H1 (cell line): ENCODE data around the gene ATXN2. TPM values are rescaled to one million over a fixed set of nuclear protein-coding genes. Genes with fewer than 3 reads are reported as not detected.
"Not testable (repeated sequence)": the region's sequence is repeated elsewhere in the genome, so short reads cannot be mapped to it uniquely, and the experiment has no call there.

ENCODE experiments used
- CTCF ChIA-PET: fragments of 300-600 bp; sonication (Branson Sonifier 250); formaldehyde crosslinking; loops from one replicate; lab custom pipeline; 2021; ENCODE audit not compliant: partially characterized antibody; lab: Charles Lee
- POLR2A ChIA-PET: fragments of 300-600 bp; sonication (Branson Sonifier 250); formaldehyde crosslinking; loops from one replicate; lab custom pipeline; 2021; ENCODE audit warnings: inconsistent platforms; ENCODE audit not compliant: partially characterized antibody; lab: Charles Lee
- DNase-seq, 2 experiments: peaks; one replicate each; pipeline versions ENCODE4 v3.0.0 to v3.0.0-alpha.2; 2010 to 2022; ENCODE audit warnings: low spot score in 2 of 2, low read depth in 1 of 2, mixed read lengths in 1 of 2
- FAIRE-seq: peaks from 2 replicates; lab custom pipeline; 2011; peaks lifted over from hg19 to GRCh38; lab: Jason Lieb, UNC
- H2AFZ ChIP-seq: 2 replicates; pipeline ENCODE4 v1.8.1; 2012; ENCODE audit warnings: low read length, inconsistent platforms
- H2AK5ac ChIP-seq: 2 replicates; pipeline ENCODE4 v1.6.1; 2013; ENCODE audit warnings: low read depth, low read length
- H2BK120ac ChIP-seq: replicated peaks from 2 replicates; pipeline ENCODE3; 2013; ENCODE audit warnings: low read depth, low read length, inconsistent platforms
- H2BK12ac ChIP-seq: 2 replicates; pipeline ENCODE4 v1.6.1; 2013; ENCODE audit warnings: low read depth, low read length
- H2BK15ac ChIP-seq: 2 replicates; pipeline ENCODE4 v1.6.1; 2013; ENCODE audit warnings: low read length
- H2BK20ac ChIP-seq: 2 replicates; pipeline ENCODE4 v1.6.1; 2013; ENCODE audit warnings: low read length
- H2BK5ac ChIP-seq: 2 replicates; pipeline ENCODE4 v1.6.1; 2013; ENCODE audit warnings: low read depth, low read length
- H3K14ac ChIP-seq: 2 replicates; pipeline ENCODE4 v1.6.1; 2013; ENCODE audit warnings: inconsistent platforms; ENCODE audit not compliant: insufficient read length
- H3K18ac ChIP-seq: 2 replicates; pipeline ENCODE4 v1.6.1; 2013; ENCODE audit warnings: low read length; ENCODE audit errors: extremely low read depth
- H3K23ac ChIP-seq: 2 replicates; pipeline ENCODE4 v1.6.1; 2013; ENCODE audit warnings: inconsistent platforms; ENCODE audit not compliant: insufficient read length
- H3K23me2 ChIP-seq: 2 replicates; pipeline ENCODE4 v1.6.1; 2013; ENCODE audit warnings: low read depth, low read length
- H3K27ac ChIP-seq: 2 replicates; pipeline ENCODE4 v1.6.1; 2011; ENCODE audit warnings: low read depth, low read length, inconsistent platforms
- H3K27me3 ChIP-seq, 4 experiments: replicated peaks in 1 of 4; 1 replicate in 1 of 4; 2 replicates in 3 of 4; pipeline versions ENCODE4 v1.6.1 to v1.8.1; 2011 to 2013; ENCODE audit warnings: low read length in 3 of 4, mild to moderate bottlenecking in 3 of 4, inconsistent platforms in 2 of 4, mixed read lengths in 2 of 4, moderate library complexity in 1 of 4; ENCODE audit not compliant: control insufficient read depth in 3 of 4, insufficient read depth in 3 of 4; ENCODE audit errors: extremely low read depth in 1 of 4
- H3K36me3 ChIP-seq, 4 experiments: 2 replicates each; pipeline versions ENCODE4 v1.6.1 to v1.8.1; 2011 to 2013; ENCODE audit warnings: mild to moderate bottlenecking in 4 of 4, low read length in 3 of 4, moderate library complexity in 2 of 4, control low read depth in 1 of 4, inconsistent platforms in 1 of 4; ENCODE audit not compliant: insufficient read depth in 4 of 4, control insufficient read depth in 2 of 4
- H3K4ac ChIP-seq: replicated peaks from 2 replicates; pipeline ENCODE3; 2013; ENCODE audit warnings: low read length, low read depth, mixed read lengths, inconsistent platforms; ENCODE audit not compliant: insufficient read length
- H3K4me1 ChIP-seq, 4 experiments: replicated peaks in 1 of 4; 1 replicate in 1 of 4; 2 replicates in 3 of 4; pipeline versions ENCODE4 v1.6.1 to v1.8.1; 2011 to 2013; ENCODE audit warnings: low read length in 3 of 4, inconsistent platforms in 2 of 4, mixed read lengths in 1 of 4; ENCODE audit not compliant: insufficient read depth in 4 of 4, control insufficient read depth in 3 of 4
- H3K4me2 ChIP-seq, 2 experiments: 2 replicates each; pipeline versions ENCODE4 v1.6.1 to v1.8.1; 2011 to 2013; ENCODE audit warnings: low read depth in 2 of 2, low read length in 2 of 2, control low read depth in 1 of 2, inconsistent platforms in 1 of 2, mild to moderate bottlenecking in 1 of 2; ENCODE audit not compliant: insufficient read depth in 1 of 2
- H3K4me3 ChIP-seq, 4 experiments: fragments of 200-600, 300-600 bp in 1 of 4; sonication (generic), shearing (Covaris generic), sonication (Bioruptor Twin) in 1 of 4; 2 replicates each; pipeline versions ENCODE4 v1.5.1 to v1.8.1; 2011 to 2016; ENCODE audit warnings: low read length in 4 of 4, low read depth in 3 of 4, control low read depth in 2 of 4, inconsistent platforms in 2 of 4, mild to moderate bottlenecking in 2 of 4, mixed read lengths in 1 of 4, moderate library complexity in 1 of 4; ENCODE audit not compliant: insufficient read depth in 2 of 4; ENCODE audit errors: extremely low read depth in 1 of 4
- H3K56ac ChIP-seq: replicated peaks from 2 replicates; pipeline ENCODE3; 2013; ENCODE audit warnings: low read depth, mild to moderate bottlenecking, mixed read lengths, low read length, inconsistent platforms; ENCODE audit not compliant: insufficient read length
- H3K79me1 ChIP-seq: 2 replicates; pipeline ENCODE4 v1.6.1; 2013; ENCODE audit warnings: low read depth, low read length, control low read depth
- H3K79me2 ChIP-seq, 2 experiments: 2 replicates each; pipeline versions ENCODE4 v1.6.1 to v1.8.1; 2012 to 2013; ENCODE audit warnings: low read length in 2 of 2, mild to moderate bottlenecking in 2 of 2, inconsistent platforms in 1 of 2; ENCODE audit not compliant: insufficient read depth in 2 of 2, control insufficient read depth in 1 of 2
- H3K9ac ChIP-seq, 4 experiments: replicated peaks in 1 of 4; 1 replicate in 1 of 4; 2 replicates in 3 of 4; pipeline versions ENCODE4 v1.6.1 to v1.8.1; 2011 to 2013; ENCODE audit warnings: low read depth in 3 of 4, low read length in 3 of 4, control low read depth in 2 of 4, mild to moderate bottlenecking in 2 of 4, moderate library complexity in 2 of 4, inconsistent platforms in 1 of 4; ENCODE audit errors: extremely low read depth in 1 of 4
- H3K9me3 ChIP-seq, 2 experiments: 2 replicates each; pipeline versions ENCODE4 v1.6.1 to v1.8.1; 2012 to 2013; ENCODE audit warnings: mild to moderate bottlenecking in 2 of 2, moderate library complexity in 2 of 2, control low read depth in 1 of 2, inconsistent platforms in 1 of 2, low read depth in 1 of 2, low read length in 1 of 2, mixed read lengths in 1 of 2; ENCODE audit not compliant: insufficient read depth in 2 of 2
- H4K20me1 ChIP-seq, 2 experiments: replicated peaks in 1 of 2; 2 replicates each; pipeline versions ENCODE3 to v1.8.1; 2011 to 2013; ENCODE audit warnings: inconsistent platforms in 2 of 2, low read length in 2 of 2, mild to moderate bottlenecking in 1 of 2; ENCODE audit not compliant: insufficient read depth in 2 of 2, control insufficient read depth in 1 of 2
- H4K5ac ChIP-seq: 2 replicates; pipeline ENCODE4 v1.6.1; 2013; ENCODE audit warnings: low read length, low read depth, mixed read lengths, inconsistent platforms; ENCODE audit not compliant: insufficient read length
- H4K8ac ChIP-seq: 2 replicates; pipeline ENCODE4 v1.8.0; 2013; ENCODE audit warnings: mild to moderate bottlenecking, moderate library complexity, low read length, inconsistent platforms; ENCODE audit not compliant: insufficient read depth; ENCODE audit errors: extremely low read depth
- H4K91ac ChIP-seq: replicated peaks from 2 replicates; pipeline ENCODE3; 2013; ENCODE audit warnings: low read length, mixed read lengths, inconsistent platforms; ENCODE audit not compliant: insufficient read length
- WGBS, 2 experiments: shearing (Covaris generic) in 1 of 2; methylation state at CpG; one replicate each; pipeline versions ENCODE4 v1.1.6 to v1.1.7; 2013 to 2015; ENCODE audit warnings: low lambda C conversion rate in 2 of 2, mixed read lengths in 2 of 2, inconsistent platforms in 1 of 2, low coverage in 1 of 2, missing lambda C conversion rate in 1 of 2; ENCODE audit not compliant: insufficient replicate concordance in 2 of 2, insufficient coverage in 1 of 2, insufficient read length in 1 of 2; ENCODE audit errors: extremely low coverage in 1 of 2, missing lambda C conversion rate in 1 of 2; 5-methylcytosine and 5-hydroxymethylcytosine counted together
- polyA plus RNA-seq, 7 experiments: library from polyadenylated mRNA; depleted of rRNA in 3 of 7; stranded (reverse) in 5 of 7; unstranded in 2 of 7; fragments of >200 nt in 5 of 7; fragments of 200-250 nt in 2 of 7; gene quantifications; 1 replicate in 5 of 7; 2 replicates in 1 of 7; 4 replicates in 1 of 7; pipeline versions ENCODE4 v1.2.1 to v1.2.3, GENCODE V29; 2011 to 2013; ENCODE audit warnings: missing spikeins in 2 of 7, mixed read lengths in 2 of 7
- total RNA-seq: library from RNA; stranded (reverse); fragmentation: NEBNext Ultra II Directional; extraction: Animal tissue kit (Norgen Biotek cat#: 25700); gene quantifications from 2 replicates; pipeline ENCODE4 v1.2.1, GENCODE V29; 2021

The ATXN2 gene
- total and polyA plus RNA-seq, 2 of the 8 experiments (the other 6 are each of a cell fraction or from before 2014, with no cell fraction given) = 46.6 to 80.7 TPM

DNA sequence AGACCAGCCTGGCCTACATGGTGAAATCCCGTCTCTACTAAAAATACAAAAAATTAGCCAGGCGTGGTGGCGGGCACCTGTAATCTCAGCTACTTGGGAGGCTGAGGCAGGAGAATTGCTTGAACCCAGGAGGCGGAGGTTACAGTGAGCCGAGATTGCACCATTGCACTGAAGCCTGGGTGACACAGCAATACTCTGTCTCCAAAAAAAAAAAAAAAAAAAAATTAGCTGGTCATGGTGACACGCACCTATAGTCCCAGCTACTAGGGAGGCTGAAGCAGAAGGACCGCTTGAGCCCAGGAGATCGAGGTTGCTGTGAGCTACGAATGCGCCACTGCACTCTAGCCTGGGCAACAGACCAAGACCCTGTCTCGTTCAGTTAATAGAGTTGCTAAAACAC, 3.7 kb upstream of the ATXN2 start:
- H3K79me2 ChIP-seq, H3K79me1 ChIP-seq, H2BK15ac ChIP-seq, FAIRE-seq, H2BK5ac ChIP-seq, H3K23ac ChIP-seq, H3K14ac ChIP-seq, H2BK12ac ChIP-seq, H2AK5ac ChIP-seq, H3K4me1 ChIP-seq, H3K18ac ChIP-seq, H3K23me2 ChIP-seq, H3K4me3 ChIP-seq, H3K4ac ChIP-seq, H3K4me2 ChIP-seq, DNase-seq, H3K9ac ChIP-seq, H4K5ac ChIP-seq, H2AFZ ChIP-seq, H2BK20ac ChIP-seq, H3K36me3 ChIP-seq, H3K27me3 ChIP-seq, H4K20me1 ChIP-seq, H4K91ac ChIP-seq, H2BK120ac ChIP-seq, H4K8ac ChIP-seq, H3K27ac ChIP-seq, H3K9me3 ChIP-seq, H3K56ac ChIP-seq: not testable (repeated sequence)
- POLR2A ChIA-PET = interaction anchor here (1.1 to 1.3 kb wide), 2 partner anchors 11 to 14 kb away, joined by 3 read pairs; no protein-coding TSS in a partner anchor
- CTCF ChIA-PET = interaction anchor here (0.6 to 0.7 kb wide), 2 partner anchors 13 to 213 kb away, joined by 3 read pairs; no protein-coding TSS in a partner anchor
- 88% methylated on average over 11 of the region's 11 CpGs; no CpG with 5 or more reads in 1 of the 2 experiments for WGBS, 2 experiments
